ENCODE measurements around the gene NCOA3.

DNA sequence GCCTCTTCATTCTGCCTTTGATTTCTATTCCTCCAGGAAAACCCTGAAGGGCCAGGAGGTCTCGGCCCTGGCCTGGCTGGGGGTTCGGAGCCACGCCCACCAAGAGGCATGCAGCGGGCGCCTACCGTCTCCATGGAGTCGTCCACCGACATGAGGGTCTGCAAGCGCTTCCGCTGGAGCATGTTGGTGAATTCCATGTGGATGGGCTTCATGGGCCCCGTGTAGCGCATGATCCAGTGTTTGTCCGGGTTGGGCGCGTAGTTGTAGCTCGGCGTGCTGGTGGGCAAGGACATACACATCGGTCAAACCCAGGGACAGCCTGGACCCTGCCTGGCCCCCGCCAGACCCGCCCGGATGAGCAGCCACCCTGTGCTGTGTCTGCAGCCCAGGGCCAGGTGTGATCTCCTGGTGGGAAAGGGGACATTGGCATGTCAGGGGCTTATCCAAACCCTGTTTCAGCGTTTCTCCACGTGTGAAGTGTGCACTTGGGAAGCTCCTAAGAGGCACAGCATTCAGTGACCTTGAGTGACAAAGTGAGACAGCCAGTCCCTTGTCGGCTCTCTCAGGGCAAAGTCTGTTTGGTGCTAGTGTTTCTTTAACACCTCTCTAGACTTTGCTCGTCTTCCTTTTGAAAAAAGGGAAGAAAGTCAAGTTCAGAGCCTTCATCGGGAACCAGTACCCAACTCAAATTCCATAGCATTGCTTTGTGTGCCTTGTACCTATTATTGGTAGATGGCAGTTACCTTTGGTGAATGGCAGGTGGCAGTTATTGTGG lies 182.8 kb downstream of the NCOA3 start:
- TF ChIP-seq CTCF (IDR thresholded peaks at IDR 0.05): no peak
- TF ChIP-seq POLR2A (IDR thresholded peaks at IDR 0.05): no peak
